ENCODE results near the gene SHFL.

SHFL gene

GRCh38 chr19:10110076-10110971 lies 24.2 kb downstream of the SHFL start:
- no peak for DNase-seq

DNA sequence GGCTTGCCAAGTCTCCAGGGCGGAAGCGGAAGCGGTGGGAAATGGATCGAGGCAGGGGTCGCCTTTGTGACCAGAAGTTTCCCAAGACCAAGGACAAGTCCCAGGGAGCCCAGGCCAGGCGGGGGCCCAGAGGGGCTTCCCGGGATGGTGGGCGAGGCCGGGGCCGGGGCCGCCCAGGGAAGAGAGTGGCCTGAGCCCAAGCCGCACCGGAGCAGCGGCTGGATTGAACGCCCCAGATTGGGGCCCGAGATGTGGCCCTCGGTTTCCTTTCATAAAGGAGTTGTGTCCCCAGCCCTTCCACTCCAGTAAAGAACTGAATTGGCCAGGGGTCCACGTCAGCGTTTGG lies 24.8 kb downstream of the SHFL start:
- DNase-seq: no peak

GRCh38 chr19:10111405-10111811 lies 25.3 kb downstream of the SHFL start, which contains the start of gene P2RY11:
TSS of gene P2RY11 (plus strand) at chr19:10111693. CDS start at chr19:10111722, 29 bp downstream.
- DNase-seq: no peak

- DNase-seq: no peak
Measured at GRCh38 chr19:10112037-10112761, 26.1 kb downstream of the SHFL start.

DNA sequence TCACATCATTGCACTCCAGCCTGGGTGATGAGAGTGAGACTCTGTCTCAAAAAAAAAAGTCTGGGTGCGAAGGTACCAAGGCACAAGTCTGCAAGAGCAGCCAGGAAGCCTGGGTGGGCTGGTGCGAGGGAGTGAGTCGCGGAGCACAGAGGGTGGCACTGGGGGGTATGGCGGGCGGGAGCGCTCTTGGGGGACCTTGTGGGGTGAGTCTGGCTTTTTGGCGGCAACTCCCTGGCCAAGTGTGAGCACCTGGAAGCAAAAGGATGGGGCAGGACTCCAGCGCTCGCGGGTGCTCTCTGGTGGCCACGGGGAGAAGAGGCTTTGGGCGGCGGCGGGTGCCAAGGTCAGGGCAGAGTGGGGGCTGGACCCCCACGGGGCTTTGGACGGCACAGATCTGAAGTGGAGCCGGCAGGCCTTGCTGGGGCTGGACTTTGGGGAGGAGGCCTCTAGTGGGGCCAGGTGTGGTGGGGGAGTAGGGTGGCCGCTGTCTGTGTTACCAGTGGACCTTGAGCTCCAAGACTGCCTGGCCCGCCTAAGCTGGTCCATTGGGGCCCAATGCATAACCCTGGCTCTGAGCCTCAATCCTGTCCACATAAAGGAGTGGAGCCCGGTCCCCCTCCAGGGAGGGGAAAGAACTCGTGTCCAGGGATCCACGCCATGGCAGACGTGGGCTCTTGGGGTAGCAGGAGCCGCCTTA lies 26.9 kb downstream of the SHFL start:
- DNase-seq: peak; percentile 71

GRCh38 chr19:10113592-10113963 lies 27.5 kb downstream of the SHFL start:
- DNase-seq: no peak

DNA sequence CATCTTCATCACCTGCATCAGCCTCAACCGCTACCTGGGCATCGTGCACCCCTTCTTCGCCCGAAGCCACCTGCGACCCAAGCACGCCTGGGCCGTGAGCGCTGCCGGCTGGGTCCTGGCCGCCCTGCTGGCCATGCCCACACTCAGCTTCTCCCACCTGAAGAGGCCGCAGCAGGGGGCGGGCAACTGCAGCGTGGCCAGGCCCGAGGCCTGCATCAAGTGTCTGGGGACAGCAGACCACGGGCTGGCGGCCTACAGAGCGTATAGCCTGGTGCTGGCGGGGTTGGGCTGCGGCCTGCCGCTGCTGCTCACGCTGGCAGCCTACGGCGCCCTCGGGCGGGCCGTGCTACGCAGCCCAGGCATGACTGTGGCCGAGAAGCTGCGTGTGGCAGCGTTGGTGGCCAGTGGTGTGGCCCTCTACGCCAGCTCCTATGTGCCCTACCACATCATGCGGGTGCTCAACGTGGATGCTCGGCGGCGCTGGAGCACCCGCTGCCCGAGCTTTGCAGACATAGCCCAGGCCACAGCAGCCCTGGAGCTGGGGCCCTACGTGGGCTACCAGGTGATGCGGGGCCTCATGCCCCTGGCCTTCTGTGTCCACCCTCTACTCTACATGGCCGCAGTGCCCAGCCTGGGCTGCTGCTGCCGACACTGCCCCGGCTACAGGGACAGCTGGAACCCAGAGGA lies 28.0 kb downstream of the SHFL start:
- no peak for DNase-seq

- no peak for DNase-seq
Measured at GRCh38 chr19:10114651-10115391, 28.7 kb downstream of the SHFL start.

DNA sequence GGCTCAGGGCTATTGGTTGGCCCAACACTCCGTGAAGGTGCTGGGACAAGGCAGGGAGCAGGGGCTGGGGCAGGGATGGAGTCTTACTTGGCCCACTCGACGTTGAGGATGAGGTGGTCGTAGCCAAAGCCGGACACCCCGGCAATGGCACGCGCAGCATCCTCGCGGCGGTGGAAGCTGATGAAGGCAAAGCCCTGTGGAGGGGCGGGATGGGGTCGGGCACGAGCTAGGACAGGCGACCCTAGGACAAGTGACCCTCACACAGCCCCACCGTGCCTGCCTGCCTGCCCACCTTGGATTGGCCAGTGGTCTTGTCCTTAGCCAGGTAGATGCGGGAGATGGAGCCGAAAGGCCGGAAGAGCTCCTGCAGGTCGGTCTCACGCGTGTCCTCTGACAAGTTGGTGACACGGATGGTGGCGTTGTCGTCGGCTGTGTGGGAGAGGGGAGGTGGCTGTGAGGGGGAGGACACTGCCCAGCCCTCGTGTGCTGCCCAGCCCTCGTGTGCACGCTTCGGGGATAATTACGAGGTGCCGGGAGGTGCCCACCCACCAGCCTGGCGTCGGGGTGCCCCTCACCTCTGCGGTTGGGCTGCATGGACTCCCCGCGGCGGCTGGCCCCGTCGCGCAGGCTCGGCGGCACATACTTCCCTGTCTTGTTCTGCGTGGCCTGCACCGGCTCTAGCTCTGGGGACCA lies 29.4 kb downstream of the SHFL start:
- DNase-seq: no peak

- no peak for DNase-seq
Measured at GRCh38 chr19:10116085-10116865, 30.2 kb downstream of the SHFL start.

- no peak for DNase-seq
Measured at GRCh38 chr19:10116866-10117616, 30.9 kb downstream of the SHFL start.

- no peak for DNase-seq
Measured at GRCh38 chr19:10118960-10119359, 32.8 kb downstream of the SHFL start.

DNA sequence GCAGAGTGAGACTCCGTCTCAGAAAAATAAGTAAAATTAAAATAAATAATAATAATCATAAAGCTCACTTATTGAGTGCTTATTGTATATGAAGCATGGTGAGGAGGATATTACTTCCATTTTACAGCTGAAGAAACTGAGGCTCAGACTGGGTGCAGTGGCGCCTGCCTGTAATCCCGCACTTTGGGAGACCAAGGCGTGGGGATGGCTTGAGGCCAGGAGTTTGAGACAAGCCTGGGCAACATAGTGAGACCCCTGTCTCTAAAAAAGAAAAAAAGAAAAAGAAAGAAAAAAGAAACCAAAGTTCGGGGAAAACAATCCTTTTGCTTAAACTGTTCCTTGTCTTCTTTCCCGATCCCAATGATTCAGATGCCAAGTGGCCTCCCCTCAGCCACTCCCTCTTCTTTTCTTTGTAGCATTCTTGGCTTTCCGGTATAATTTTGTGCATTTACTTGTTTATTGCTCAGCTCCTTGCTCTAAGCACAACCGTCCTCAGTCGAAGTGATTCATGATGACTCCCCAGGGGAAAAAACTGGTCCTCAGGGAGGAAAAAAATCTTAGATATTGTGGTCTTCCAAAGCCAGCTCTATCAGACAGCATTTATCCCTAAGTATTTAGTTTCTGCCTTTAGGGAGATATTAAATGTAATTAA lies 34.5 kb downstream of the SHFL start:
- DNase-seq: no peak

GRCh38 chr19:10122045-10122444 lies 35.9 kb downstream of the SHFL start:
- DNase-seq: no peak

- no peak for DNase-seq
Measured at GRCh38 chr19:10124429-10124828, 38.3 kb downstream of the SHFL start.

- DNase-seq: no peak
Measured at GRCh38 chr19:10126213-10126639, 40.1 kb downstream of the SHFL start.

GRCh38 chr19:10132905-10133304 lies 46.8 kb downstream of the SHFL start:
- DNase-seq: no peak

DNA sequence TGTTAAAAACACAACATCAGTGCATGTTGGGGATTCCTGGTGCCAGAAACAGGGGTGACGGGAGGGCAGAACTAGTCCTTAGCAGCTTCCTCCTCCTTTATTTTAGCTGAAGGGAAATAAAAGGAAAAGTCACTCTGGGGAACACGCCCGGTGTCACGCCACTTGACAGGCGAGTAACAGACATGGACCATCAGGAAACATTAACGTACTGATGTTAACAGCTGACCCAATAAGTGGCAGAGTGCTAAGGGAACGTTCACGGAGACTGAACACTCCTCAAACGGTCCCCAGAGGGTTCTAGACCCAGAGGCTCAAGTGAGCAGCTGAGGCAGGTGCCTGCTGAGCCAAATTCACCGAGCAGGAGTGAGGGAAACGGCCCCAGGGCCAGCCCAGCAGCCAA lies 47.5 kb downstream of the SHFL start:
- no peak for DNase-seq

- no peak for DNase-seq
Measured at GRCh38 chr19:10134040-10134439, 47.9 kb downstream of the SHFL start.
